Naive thymus-derived CD4-positive, alpha-beta T cell (primary cell): Measurements from ENCODE around the gene SYNC. TPM values are rescaled to one million over a fixed set of nuclear protein-coding genes. Genes with fewer than 3 reads are reported as not detected.
A peak's percentile ranks its signal among the peaks of the same experiment; 100 is the strongest.

Source experiments
- ATAC-seq: fragments of 150-1000 bp; cut with Tn5 transposase; 2 replicates; pipeline ENCODE4 v1.10.0; 2021; ENCODE audit warnings: mild to moderate bottlenecking, moderate library complexity
- CTCF ChIA-PET: fragments of 350-600 bp; sonication (Branson Sonifier 250); formaldehyde crosslinking; loops from one replicate; lab custom pipeline; 2021; ENCODE audit warnings: antibody characterized with exemption; lab: Charles Lee
- POLR2A ChIA-PET: fragments of 350-600 bp; sonication (Branson Sonifier 250); formaldehyde crosslinking; loops from one replicate; lab custom pipeline; 2021; ENCODE audit warnings: antibody characterized with exemption, inconsistent platforms; lab: Charles Lee
- DNase-seq, 9 donors: peaks; one replicate each; pipeline versions ENCODE4 v3.0.0 to v3.0.0-alpha.2; 2020 to 2022; ENCODE audit warnings: mixed read lengths in 1 of 9
- H3K27ac ChIP-seq: one replicate; pipeline ENCODE4 v1.7.0; 2013; ENCODE audit warnings: mild to moderate bottlenecking, low read depth, low read length, moderate library complexity
- H3K27me3 ChIP-seq, 2 donors: one replicate each; pipeline ENCODE4 v1.7.0; 2013; ENCODE audit warnings: low read length in 2 of 2, mild to moderate bottlenecking in 2 of 2, moderate library complexity in 2 of 2; ENCODE audit not compliant: control insufficient read depth in 2 of 2, insufficient read depth in 2 of 2
- H3K36me3 ChIP-seq, 3 experiments: 1 replicate in 2 of 3; 2 replicates in 1 of 3; pipeline ENCODE4 v1.7.0; 2013; ENCODE audit warnings: low read length in 3 of 3, mild to moderate bottlenecking in 3 of 3, moderate library complexity in 1 of 3; ENCODE audit not compliant: insufficient read depth in 3 of 3, control insufficient read depth in 2 of 3
- H3K4me1 ChIP-seq, 2 donors: one replicate each; pipeline ENCODE4 v1.7.0; 2013; ENCODE audit warnings: low read length in 2 of 2, mild to moderate bottlenecking in 2 of 2, moderate library complexity in 1 of 2; ENCODE audit not compliant: control insufficient read depth in 2 of 2, insufficient read depth in 2 of 2
- H3K4me3 ChIP-seq: 2 replicates; pipeline ENCODE4 v1.7.0; 2013; ENCODE audit warnings: mild to moderate bottlenecking, low read length
- H3K9me3 ChIP-seq, 3 experiments: 1 replicate in 2 of 3; 2 replicates in 1 of 3; pipeline ENCODE4 v1.7.0; 2013; ENCODE audit warnings: low read length in 3 of 3; ENCODE audit not compliant: control insufficient read depth in 2 of 3
- H3K27ac Mint-ChIP-seq, 9 donors: one replicate each; pipeline ENCODE4 v1.8.0; 2020 to 2022; ENCODE audit warnings: mixed read lengths in 9 of 9, mild to moderate bottlenecking in 8 of 9, moderate library complexity in 5 of 9, inconsistent platforms in 2 of 9
- H3K27me3 Mint-ChIP-seq, 5 donors: one replicate each; pipeline ENCODE4 v1.8.0; 2021 to 2022; ENCODE audit warnings: mixed read lengths in 5 of 5, mild to moderate bottlenecking in 1 of 5
- H3K36me3 Mint-ChIP-seq, 5 donors: one replicate each; pipeline ENCODE4 v1.8.0; 2020 to 2022; ENCODE audit warnings: mixed read lengths in 5 of 5, mild to moderate bottlenecking in 3 of 5, inconsistent platforms in 1 of 5
- H3K4me1 Mint-ChIP-seq, 7 donors: one replicate each; pipeline ENCODE4 v1.8.0; 2020 to 2022; ENCODE audit warnings: mixed read lengths in 7 of 7, mild to moderate bottlenecking in 3 of 7, inconsistent platforms in 1 of 7
- H3K4me3 Mint-ChIP-seq, 10 donors: one replicate each; pipeline ENCODE4 v1.8.0; 2020 to 2022; ENCODE audit warnings: mild to moderate bottlenecking in 10 of 10, mixed read lengths in 10 of 10, moderate library complexity in 6 of 10, inconsistent platforms in 2 of 10
- H3K9me3 Mint-ChIP-seq, 11 donors: one replicate each; pipeline ENCODE4 v1.8.0; 2020 to 2022; ENCODE audit warnings: mixed read lengths in 11 of 11, mild to moderate bottlenecking in 4 of 11, inconsistent platforms in 1 of 11, moderate library complexity in 1 of 11
- intact Hi-C, 2 donors: fragments of 100-400 bp; cut with micrococcal nuclease; formaldehyde crosslinking; loops; one replicate each; pipeline ENCODE4 v1.15.1; 2023
- polyA plus RNA-seq, 2 donors: library from polyadenylated mRNA; unstranded; fragments of 300-500 nt; fragmentation: Illumina TruSeq; gene quantifications; one replicate each; pipeline ENCODE4 v1.2.3, GENCODE V29; 2021
- total RNA-seq, 6 experiments: library from RNA in 5 of 6; stranded (reverse) in 5 of 6; gene quantifications; 1 replicate in 5 of 6; 2 replicates in 1 of 6; pipeline ENCODE4 v1.2.3 and lab custom pipeline; 2021 to 2026

SYNC gene
- total and polyA plus RNA-seq, 7 experiments from 2014 or later = not detected

- CTCF ChIA-PET = no interaction called here
- no peaks in the 10 kb centered on the region for H3K4me1 ChIP-seq
- Mint-ChIP-seq H3K9me3 (no peaks in the 10 kb centered on the region), H3K36me3 (no peaks in the 10 kb centered on the region), H3K4me3 (peak overlapping the region in 1 of 10 donors; percentile 34), H3K27me3 (peaks cover 3 to 49% (median 18%) of the 10 kb centered on the region in 5 donors), H3K4me1 (peaks cover 0 to 3% (median 0%) of the 10 kb centered on the region in 7 donors), H3K27ac (peak overlapping the region in 1 of 9 donors; percentile 65)
- peaks cover 0 to 17% of the 10 kb centered on the region in 2 donors for H3K27me3 ChIP-seq
- intact Hi-C loops = no loop called here
- H3K9me3 ChIP-seq = no peaks in the 10 kb centered on the region
- DNase-seq = no peak
- H3K4me3 ChIP-seq = no peak overlapping the region
- H3K36me3 ChIP-seq = no peaks in the 10 kb centered on the region
- POLR2A ChIA-PET = no interaction called here
- H3K27ac ChIP-seq = no peak overlapping the region
- ATAC-seq = no peak
These were observed 41.5 kb upstream of the SYNC start for GRCh38 chr1:32744071-32744425.

- Mint-ChIP-seq H3K36me3 (no peaks in the 10 kb centered on the region), H3K27me3 (peaks cover 3 to 49% (median 14%) of the 10 kb centered on the region in 5 donors), H3K4me3 (peak overlapping the region in 5 of 10 donors; percentile 34 to 74 (median 55)), H3K9me3 (no peaks in the 10 kb centered on the region), H3K4me1 (peaks cover 0 to 3% (median 0%) of the 10 kb centered on the region in 7 donors), H3K27ac (peak overlapping the region in 1 of 9 donors; percentile 65)
- H3K4me1 ChIP-seq = no peaks in the 10 kb centered on the region
- H3K9me3 ChIP-seq = no peaks in the 10 kb centered on the region
- no peak overlapping the region for H3K27ac ChIP-seq
- DNase-seq = no peak
- peaks cover 0 to 17% of the 10 kb centered on the region in 2 donors for H3K27me3 ChIP-seq
- H3K4me3 ChIP-seq = no peak overlapping the region
- intact Hi-C loops = no loop called here
- no peak for ATAC-seq
- no peaks in the 10 kb centered on the region for H3K36me3 ChIP-seq
- ChIA-PET POLR2A (no interaction called here), CTCF (no interaction called here)
These were observed 41.0 kb upstream of the SYNC start for GRCh38 chr1:32743380-32744070.

GRCh38 chr1:32742956-32743355 lies 40.4 kb upstream of the SYNC start:
- Mint-ChIP-seq H3K27me3 (peaks cover 3 to 46% (median 14%) of the 10 kb centered on the region in 5 donors), H3K27ac (no peak overlapping the region), H3K36me3 (no peaks in the 10 kb centered on the region), H3K4me1 (peaks cover 0 to 3% (median 0%) of the 10 kb centered on the region in 7 donors), H3K4me3 (peak overlapping the region; percentile 39 to 79 (median 62)), H3K9me3 (no peaks in the 10 kb centered on the region)
- no peaks in the 10 kb centered on the region for H3K4me1 ChIP-seq
- DNase-seq = no peak
- no peak overlapping the region for H3K27ac ChIP-seq
- H3K27me3 ChIP-seq = peaks cover 0 to 17% of the 10 kb centered on the region in 2 donors
- POLR2A ChIA-PET = no interaction called here
- no peak for ATAC-seq
- H3K4me3 ChIP-seq = no peak overlapping the region
- intact Hi-C loops = no loop called here
- CTCF ChIA-PET = no interaction called here
- no peaks in the 10 kb centered on the region for H3K36me3 ChIP-seq
- no peaks in the 10 kb centered on the region for H3K9me3 ChIP-seq

- Mint-ChIP-seq H3K4me3 (peak overlapping the region; percentile 14 to 79 (median 62)), H3K27ac (no peak overlapping the region), H3K27me3 (peaks cover 3 to 52% (median 14%) of the 10 kb centered on the region in 5 donors), H3K4me1 (peaks cover 0 to 3% (median 0%) of the 10 kb centered on the region in 7 donors), H3K36me3 (no peaks in the 10 kb centered on the region), H3K9me3 (no peaks in the 10 kb centered on the region)
- intact Hi-C loops = no loop called here
- ChIA-PET CTCF (no interaction called here), POLR2A (no interaction called here)
- Histone ChIP-seq H3K4me1 (no peaks in the 10 kb centered on the region), H3K27me3 (peaks cover 0 to 17% of the 10 kb centered on the region in 2 donors), H3K27ac (no peak overlapping the region), H3K36me3 (no peaks in the 10 kb centered on the region), H3K9me3 (no peaks in the 10 kb centered on the region), H3K4me3 (no peak overlapping the region)
- DNase-seq (no peak), ATAC-seq (no peak)
These were observed 39.8 kb upstream of the SYNC start for GRCh38 chr1:32742199-32742947.

- Mint-ChIP-seq H3K27me3 (peaks cover 3 to 56% (median 18%) of the 10 kb centered on the region in 5 donors), H3K4me1 (peaks cover 0 to 3% (median 0%) of the 10 kb centered on the region in 7 donors), H3K4me3 (peak overlapping the region in 9 of 10 donors; percentile 50 to 80 (median 68)), H3K36me3 (no peaks in the 10 kb centered on the region), H3K9me3 (no peaks in the 10 kb centered on the region), H3K27ac (no peak overlapping the region)
- Histone ChIP-seq H3K4me3 (no peak overlapping the region), H3K27ac (no peak overlapping the region), H3K4me1 (no peaks in the 10 kb centered on the region), H3K9me3 (no peaks in the 10 kb centered on the region), H3K27me3 (peaks cover 0 to 17% of the 10 kb centered on the region in 2 donors), H3K36me3 (no peaks in the 10 kb centered on the region)
- peak; percentile 54 for ATAC-seq
- ChIA-PET CTCF (no interaction called here), POLR2A (no interaction called here)
- intact Hi-C loops = no loop called here
- DNase-seq = peak in 1 of 9 donors; percentile 29
These were observed 39.0 kb upstream of the SYNC start for GRCh38 chr1:32741413-32742198.

GRCh38 chr1:32741059-32741412 lies 38.5 kb upstream of the SYNC start:
- peaks cover 3 to 52% (median 18%) of the 10 kb centered on the region in 5 donors for H3K27me3 Mint-ChIP-seq
- no peaks in the 10 kb centered on the region for H3K9me3 ChIP-seq
- ChIA-PET POLR2A (no interaction called here), CTCF (no interaction called here)
- H3K36me3 Mint-ChIP-seq = no peaks in the 10 kb centered on the region
- intact Hi-C loops = no loop called here
- H3K4me1 ChIP-seq = no peaks in the 10 kb centered on the region
- no peak overlapping the region for H3K4me3 ChIP-seq
- H3K27me3 ChIP-seq = peaks cover 0 to 17% of the 10 kb centered on the region in 2 donors
- no peaks in the 10 kb centered on the region for H3K36me3 ChIP-seq
- ATAC-seq = no peak
- H3K4me1 Mint-ChIP-seq = peaks cover 0 to 3% (median 0%) of the 10 kb centered on the region in 7 donors
- no peak overlapping the region for H3K27ac ChIP-seq
- no peak for DNase-seq
- H3K4me3 Mint-ChIP-seq = peak overlapping the region in 9 of 10 donors; percentile 50 to 80 (median 68)
- no peaks in the 10 kb centered on the region for H3K9me3 Mint-ChIP-seq
- H3K27ac Mint-ChIP-seq = peak overlapping the region in 1 of 9 donors; percentile 41
